NT2/D1 (cell line): Measurements from ENCODE around the gene MYO19.

Experiments used
- DNase-seq: peaks from one replicate; pipeline ENCODE4 v3.0.0-alpha.2; 2011; ENCODE audit warnings: low read depth, low spot score
- H3K27me3 ChIP-seq: 2 replicates; pipeline ENCODE4 v1.6.0; 2011; ENCODE audit warnings: mild to moderate bottlenecking; ENCODE audit not compliant: insufficient read length, insufficient read depth
- H3K36me3 ChIP-seq: 2 replicates; pipeline ENCODE4 v1.6.1; 2011; ENCODE audit warnings: mild to moderate bottlenecking, low read length, mixed read lengths; ENCODE audit not compliant: insufficient read depth, insufficient read length
- H3K4me1 ChIP-seq: 2 replicates; pipeline ENCODE4 v1.5.1; 2011; ENCODE audit not compliant: insufficient read depth, insufficient read length
- H3K4me3 ChIP-seq: 2 replicates; pipeline ENCODE4 v1.5.1; 2011; ENCODE audit warnings: low read depth; ENCODE audit not compliant: insufficient read length
- H3K9ac ChIP-seq: 2 replicates; pipeline ENCODE4 v1.6.0; 2011; ENCODE audit warnings: low read depth; ENCODE audit not compliant: insufficient read length
- H3K9me3 ChIP-seq: 2 replicates; pipeline ENCODE4 v1.5.1; 2011; ENCODE audit warnings: mild to moderate bottlenecking, low read length; ENCODE audit not compliant: insufficient read depth
- SUZ12 ChIP-seq: IDR thresholded peaks from 2 replicates; pipeline ENCODE4 v1.6.1; 2011; ENCODE audit not compliant: insufficient read length, insufficient read depth; ENCODE audit errors: extremely low read depth
- YY1 ChIP-seq: IDR thresholded peaks from 2 replicates; pipeline ENCODE4 v1.6.1; 2011; ENCODE audit not compliant: insufficient read length, insufficient read depth
- ZNF274 ChIP-seq: IDR thresholded peaks from 2 replicates; pipeline ENCODE4 v1.6.1; 2011; ENCODE audit warnings: mild to moderate bottlenecking, low read depth, low read length

Gene MYO19

DNA sequence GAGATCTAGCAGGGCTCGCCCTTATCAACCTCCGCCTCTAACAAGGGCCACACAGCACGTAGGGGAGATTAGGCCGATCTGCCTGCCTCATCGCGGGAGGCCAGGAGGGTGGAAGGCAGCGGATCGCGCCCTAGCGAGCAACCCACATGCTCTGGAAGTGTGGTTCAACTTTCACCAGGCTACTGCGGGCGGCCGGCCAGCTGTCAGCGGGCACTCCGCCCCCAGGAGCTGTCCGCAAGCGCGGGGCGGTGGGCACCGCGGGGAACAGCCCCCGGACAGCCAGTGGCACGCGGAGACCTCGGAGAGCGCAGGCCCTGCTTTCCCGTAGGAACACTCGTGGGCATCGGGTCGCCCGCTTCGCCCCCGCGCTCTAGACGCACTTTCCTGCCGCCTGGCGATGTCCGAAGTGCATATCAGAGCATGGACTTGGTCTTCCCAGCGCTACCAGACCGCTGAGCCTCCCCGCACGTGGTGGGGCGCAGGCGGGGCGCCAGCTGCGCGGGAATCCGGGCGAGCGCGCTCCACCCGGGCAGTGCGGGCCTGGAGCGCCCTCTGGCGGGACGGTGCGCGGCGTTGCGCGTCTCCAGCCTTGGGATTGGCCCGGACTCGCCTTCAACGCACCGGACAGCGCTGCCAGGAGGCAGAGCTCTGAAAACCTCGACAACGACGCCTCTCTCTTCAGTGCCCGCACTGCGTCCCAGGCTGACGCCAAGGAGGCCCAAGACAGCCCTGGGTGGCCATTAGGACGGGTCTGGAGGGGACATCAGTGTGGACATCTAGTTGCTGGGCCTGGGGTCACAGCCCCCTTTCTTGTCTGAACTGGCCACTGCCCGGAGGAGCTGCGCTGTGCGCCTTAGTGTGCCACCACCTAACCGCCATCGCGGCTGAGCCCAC lies 51.8 kb downstream of the MYO19 start:
- no peaks in the 10 kb centered on the region for H3K36me3 ChIP-seq
- DNase-seq = peak; percentile 70
- peak overlapping the region; percentile 45 for H3K9ac ChIP-seq
- TF ChIP-seq ZNF274 = no peak
- TF ChIP-seq SUZ12 = no peak
- TF ChIP-seq YY1 = no peak
- H3K4me3 ChIP-seq = no peak overlapping the region
- H3K4me1 ChIP-seq = peaks cover 2% of the 10 kb centered on the region
- peaks cover 17% of the 10 kb centered on the region for H3K27me3 ChIP-seq
- peaks cover 4% of the 10 kb centered on the region; the same call in 1 of the 2 replicates for H3K9me3 ChIP-seq

DNA sequence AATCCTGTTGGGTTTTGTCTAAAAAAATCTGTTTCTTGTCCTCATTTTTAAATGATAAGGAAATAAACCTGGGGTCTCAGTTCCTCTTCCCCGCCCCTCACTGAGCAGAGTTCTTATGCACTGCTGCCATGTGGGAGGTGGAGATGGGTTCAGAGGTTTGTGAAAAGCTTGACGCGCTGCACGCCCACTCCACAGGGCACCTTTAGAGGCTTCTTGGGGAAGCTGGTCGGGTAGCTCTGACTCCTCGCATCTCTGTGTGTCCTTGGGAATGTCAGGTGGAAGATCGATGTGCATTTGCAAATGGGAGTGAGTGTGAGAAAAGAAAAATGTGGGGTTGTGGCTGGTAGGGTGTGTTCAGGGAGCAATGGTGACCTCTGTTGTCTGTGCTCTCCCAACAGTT lies 52.8 kb downstream of the MYO19 start:
- TF ChIP-seq YY1 (no peak), ZNF274 (no peak), SUZ12 (no peak)
- H3K36me3 ChIP-seq = no peaks in the 10 kb centered on the region
- no peak overlapping the region for H3K4me3 ChIP-seq
- no peak overlapping the region for H3K9ac ChIP-seq
- H3K9me3 ChIP-seq = peaks cover 4% of the 10 kb centered on the region; the same call in 1 of the 2 replicates
- no peak for DNase-seq
- peaks cover 17% of the 10 kb centered on the region for H3K27me3 ChIP-seq
- peaks cover 2% of the 10 kb centered on the region for H3K4me1 ChIP-seq

DNA sequence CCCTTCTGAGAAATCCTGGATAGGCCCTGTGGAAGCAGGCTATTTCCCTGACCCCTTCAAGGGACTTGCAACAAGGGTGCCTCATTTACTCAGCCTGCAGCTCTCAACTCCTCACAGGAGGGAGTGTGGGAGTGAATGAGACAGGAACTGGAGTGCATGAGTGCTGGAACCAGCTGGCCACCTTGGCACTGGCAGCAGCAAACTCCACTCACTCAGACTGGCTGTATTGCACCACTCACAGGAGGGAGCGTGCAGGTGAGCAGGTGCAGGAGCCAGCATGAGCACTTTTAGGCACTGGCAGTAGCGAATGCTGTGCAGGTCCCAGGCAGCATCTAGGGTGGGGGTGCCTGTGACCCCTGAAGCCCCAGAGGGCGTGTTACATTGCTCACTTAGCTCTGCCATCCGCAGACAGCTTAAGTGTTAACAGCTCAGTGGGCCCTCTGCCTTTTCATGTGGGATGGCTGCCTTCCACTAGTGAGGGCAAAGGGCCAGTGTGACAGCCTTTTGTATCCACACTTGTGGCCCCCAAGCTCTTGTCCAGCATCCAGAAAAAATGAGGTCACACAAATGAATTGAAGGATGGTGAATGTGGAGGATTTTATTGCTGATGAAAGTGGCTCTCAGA lies 59.2 kb downstream of the MYO19 start:
- H3K9me3 ChIP-seq = no peaks in the 10 kb centered on the region
- no peak overlapping the region for H3K4me3 ChIP-seq
- DNase-seq = no peak
- no peaks in the 10 kb centered on the region for H3K36me3 ChIP-seq
- no peak for TF ChIP-seq YY1
- no peak for TF ChIP-seq SUZ12
- no peak for TF ChIP-seq ZNF274
- peaks cover 3% of the 10 kb centered on the region for H3K4me1 ChIP-seq
- H3K9ac ChIP-seq = no peak overlapping the region
- H3K27me3 ChIP-seq = no peaks in the 10 kb centered on the region

DNA sequence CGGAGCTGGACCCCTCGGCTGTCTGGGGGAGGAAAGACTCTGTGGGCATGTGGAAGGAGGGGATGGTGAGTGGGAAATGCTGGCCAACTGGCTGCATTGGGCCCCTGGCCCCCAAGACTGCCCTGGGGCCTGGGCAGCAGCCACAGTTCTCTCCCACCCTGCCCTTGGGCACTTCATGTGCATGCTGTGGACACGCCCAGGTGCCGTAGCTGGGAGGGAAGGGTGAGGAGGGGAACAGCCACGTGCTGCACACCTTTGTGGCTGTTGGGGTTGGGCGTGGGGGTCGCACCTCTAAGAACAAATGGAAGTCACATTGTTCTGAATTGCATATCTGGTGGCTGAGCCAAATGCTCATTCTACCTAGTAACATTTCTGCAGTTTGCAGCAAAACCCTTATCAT lies 60.1 kb downstream of the MYO19 start:
- TF ChIP-seq SUZ12 (no peak), ZNF274 (no peak), YY1 (no peak)
- DNase-seq = no peak
- H3K4me3 ChIP-seq = no peak overlapping the region
- peaks cover 3% of the 10 kb centered on the region for H3K4me1 ChIP-seq
- no peaks in the 10 kb centered on the region for H3K9me3 ChIP-seq
- H3K9ac ChIP-seq = no peak overlapping the region
- no peaks in the 10 kb centered on the region for H3K27me3 ChIP-seq
- no peaks in the 10 kb centered on the region for H3K36me3 ChIP-seq

DNA sequence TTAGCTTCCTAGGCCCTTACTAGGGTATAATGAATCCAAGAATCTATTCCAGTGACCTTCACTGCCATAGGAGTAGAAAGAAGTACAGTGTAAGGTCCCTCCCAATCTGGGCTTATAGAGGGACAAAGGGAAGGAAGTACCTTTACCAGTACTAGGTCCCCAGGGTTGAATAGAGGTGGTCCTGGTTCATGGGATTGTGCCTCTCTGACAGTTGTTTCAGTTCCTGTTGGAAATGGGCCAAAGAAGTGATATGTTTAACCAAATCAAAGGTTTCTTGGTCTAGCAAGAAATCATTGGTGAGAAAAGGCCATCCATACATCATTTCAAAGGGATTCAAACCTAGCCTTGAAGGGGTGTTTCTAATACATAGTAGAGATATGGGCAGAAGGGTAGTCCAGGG lies 64.2 kb downstream of the MYO19 start:
- Histone ChIP-seq H3K9me3 (no peaks in the 10 kb centered on the region), H3K4me1 (peaks cover 2% of the 10 kb centered on the region), H3K4me3 (no peak overlapping the region), H3K36me3 (no peaks in the 10 kb centered on the region), H3K9ac (no peak overlapping the region), H3K27me3 (no peaks in the 10 kb centered on the region)
- TF ChIP-seq SUZ12 = no peak
- no peak for TF ChIP-seq ZNF274
- TF ChIP-seq YY1 = no peak
- no peak for DNase-seq

DNA sequence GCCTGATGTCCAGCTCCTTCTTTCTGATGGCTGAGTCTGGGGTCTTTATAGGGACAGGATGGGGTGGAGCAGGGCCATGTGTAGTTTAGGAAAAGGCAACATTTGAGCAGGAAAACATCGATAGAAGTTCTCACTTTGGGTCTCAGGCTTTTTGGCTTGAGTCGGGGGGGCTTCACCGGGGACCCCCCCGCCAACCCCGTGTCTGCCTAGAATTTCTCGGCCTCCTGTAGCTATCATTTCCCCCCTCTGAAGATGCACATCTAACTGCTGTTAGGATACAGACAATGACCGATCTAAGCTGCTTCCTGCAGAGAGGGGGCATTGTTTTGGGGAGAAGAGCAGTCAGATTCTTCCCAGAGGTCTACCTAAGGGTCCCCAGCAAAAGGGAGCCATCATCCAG lies 64.9 kb downstream of the MYO19 start:
- Histone ChIP-seq H3K9ac (no peak overlapping the region), H3K27me3 (peaks cover 7% of the 10 kb centered on the region), H3K4me3 (no peak overlapping the region), H3K9me3 (no peaks in the 10 kb centered on the region), H3K4me1 (no peaks in the 10 kb centered on the region), H3K36me3 (no peaks in the 10 kb centered on the region)
- TF ChIP-seq ZNF274 = no peak
- no peak for TF ChIP-seq SUZ12
- TF ChIP-seq YY1 = no peak
- no peak for DNase-seq

DNA sequence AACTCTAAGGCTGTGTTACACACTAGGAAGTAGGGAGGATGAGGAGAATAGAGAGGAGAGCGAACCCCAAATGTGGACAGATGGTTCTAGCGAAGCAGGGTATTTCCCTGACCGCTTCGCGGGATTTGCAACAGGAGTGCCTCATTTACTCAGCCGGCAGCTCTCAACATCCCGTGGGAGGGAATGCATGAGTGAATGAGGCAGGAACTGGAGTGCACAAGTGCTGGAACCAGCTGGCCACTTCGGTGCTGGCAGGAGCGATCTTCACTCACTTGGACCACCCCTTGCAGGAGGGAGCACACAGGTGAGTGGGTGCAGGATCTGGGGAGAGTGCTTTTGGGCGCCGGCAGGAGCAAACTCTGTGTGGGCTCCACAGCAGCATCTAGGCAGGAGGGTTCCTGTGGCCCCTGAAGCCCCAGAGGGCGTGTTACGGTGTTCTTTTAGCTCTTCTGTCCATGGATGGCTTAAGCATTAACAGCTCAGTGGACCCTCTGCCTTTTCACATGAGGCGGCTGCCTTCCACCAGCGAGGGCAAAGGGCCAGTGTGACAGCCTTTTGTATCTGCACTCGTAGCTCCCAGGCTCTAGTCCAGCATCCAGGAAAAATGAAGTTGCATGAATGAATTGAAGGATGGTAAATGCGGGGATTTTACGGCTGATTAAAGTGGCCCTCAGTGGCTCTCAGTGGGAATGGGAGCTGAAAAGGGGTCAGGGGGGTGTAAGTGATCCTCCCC lies 65.6 kb downstream of the MYO19 start:
- no peak overlapping the region for H3K9ac ChIP-seq
- H3K27me3 ChIP-seq = peaks cover 7% of the 10 kb centered on the region
- no peak for TF ChIP-seq SUZ12
- no peak for TF ChIP-seq ZNF274
- no peak for TF ChIP-seq YY1
- no peak overlapping the region for H3K4me3 ChIP-seq
- no peaks in the 10 kb centered on the region for H3K4me1 ChIP-seq
- H3K9me3 ChIP-seq = no peaks in the 10 kb centered on the region
- no peaks in the 10 kb centered on the region for H3K36me3 ChIP-seq
- no peak for DNase-seq
